GM19372 (cell line): ENCODE data around the gene HMGCS2.
"Not testable (repeated sequence)": the region's sequence is repeated elsewhere in the genome, so short reads cannot be mapped to it uniquely, and the experiment has no call there.

Source experiments
- ATAC-seq: cut with Tn5 transposase; IDR thresholded peaks from one replicate; pipeline ENCODE4 v1.9.1; 2021; ENCODE audit warnings: mild to moderate bottlenecking, low read depth, moderate library complexity; ENCODE audit not compliant: unreplicated experiment

Gene HMGCS2

DNA sequence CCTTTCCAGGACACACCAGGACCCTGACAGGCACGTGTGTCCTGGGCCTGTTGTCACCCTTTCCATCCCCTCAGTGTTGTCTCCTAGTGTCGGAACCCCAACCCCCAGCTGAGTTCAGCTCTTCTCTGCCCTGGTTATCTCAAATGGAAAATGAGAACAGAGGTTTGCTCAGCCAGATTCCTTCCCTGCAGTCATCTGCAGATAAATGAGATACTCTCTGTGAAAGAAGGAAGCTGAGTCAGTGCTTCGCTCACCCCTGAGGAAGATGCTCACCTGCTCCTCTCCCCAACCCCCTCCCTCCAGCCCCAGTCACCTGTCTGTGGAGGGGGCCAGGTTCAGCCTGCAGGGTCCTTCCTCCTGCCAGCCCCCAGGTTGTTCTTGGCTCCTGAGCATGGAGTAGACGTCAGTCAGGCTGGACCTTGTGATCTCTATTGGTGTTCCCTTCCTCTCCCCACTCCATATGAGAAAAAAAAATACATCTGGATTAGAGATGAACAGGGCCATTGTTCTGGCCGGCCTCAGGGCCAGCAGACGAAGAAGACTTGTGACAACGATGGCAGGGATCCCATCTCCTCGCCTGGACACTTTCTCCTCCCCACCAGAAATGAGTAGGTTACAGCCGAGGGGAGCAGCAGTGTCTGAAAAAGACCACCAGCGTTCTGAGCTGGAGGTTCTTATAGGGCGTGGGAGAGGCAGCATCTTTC lies 36.1 kb downstream of the HMGCS2 start:
- no peak for ATAC-seq

DNA sequence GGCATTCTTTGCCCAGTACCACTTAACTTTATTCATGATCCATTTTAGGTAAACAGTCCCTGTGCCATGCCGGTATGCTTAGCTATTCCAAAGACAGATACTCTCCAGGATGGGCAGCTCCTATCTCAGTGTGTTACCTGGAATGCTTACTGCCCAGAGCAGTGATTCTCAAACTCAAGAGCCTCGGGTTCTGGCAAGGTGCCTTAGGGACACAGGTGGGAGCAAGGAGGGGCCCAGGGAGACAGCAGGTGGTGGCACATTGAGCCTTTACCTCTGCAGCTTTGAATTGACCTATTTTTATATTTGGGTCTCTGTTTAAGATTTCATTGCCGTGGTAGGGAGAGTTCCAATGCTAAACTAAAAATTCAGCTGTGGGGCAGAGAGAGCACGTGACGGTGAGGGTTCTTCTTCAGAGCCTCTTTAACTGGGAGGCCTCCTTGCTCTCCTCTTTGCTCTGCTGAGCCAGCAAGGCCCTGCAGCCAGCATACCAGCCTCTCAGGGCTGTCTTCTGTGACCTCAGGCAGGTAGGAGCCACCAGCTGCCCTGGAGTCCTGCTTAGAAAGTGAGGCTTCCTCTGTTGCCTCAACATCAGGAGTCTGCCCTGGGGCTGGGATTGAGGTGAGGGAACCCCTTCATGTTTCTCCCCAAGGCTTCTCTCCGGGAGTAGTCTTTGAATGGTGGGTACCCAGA lies 36.8 kb downstream of the HMGCS2 start:
- ATAC-seq: no peak

DNA sequence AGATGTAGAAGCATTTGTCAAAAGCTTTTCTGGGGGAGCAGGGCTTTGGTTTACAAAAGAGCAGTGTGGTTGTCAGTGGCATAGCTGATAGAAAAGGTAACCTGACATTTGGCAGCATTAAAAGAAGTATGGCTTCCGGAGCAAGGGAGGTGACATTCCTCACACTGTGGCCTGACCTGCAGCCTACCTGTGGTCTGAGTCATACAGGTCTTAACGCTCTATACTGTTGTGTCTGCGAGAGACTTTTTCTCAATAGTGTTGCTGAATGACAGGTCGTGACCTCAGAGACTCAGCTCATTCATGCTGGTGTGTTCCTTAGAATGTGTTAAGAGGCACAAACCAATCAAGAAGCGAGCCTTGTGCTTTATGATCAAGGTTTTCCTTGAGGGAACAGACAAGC lies 37.6 kb downstream of the HMGCS2 start:
- ATAC-seq: no peak

DNA sequence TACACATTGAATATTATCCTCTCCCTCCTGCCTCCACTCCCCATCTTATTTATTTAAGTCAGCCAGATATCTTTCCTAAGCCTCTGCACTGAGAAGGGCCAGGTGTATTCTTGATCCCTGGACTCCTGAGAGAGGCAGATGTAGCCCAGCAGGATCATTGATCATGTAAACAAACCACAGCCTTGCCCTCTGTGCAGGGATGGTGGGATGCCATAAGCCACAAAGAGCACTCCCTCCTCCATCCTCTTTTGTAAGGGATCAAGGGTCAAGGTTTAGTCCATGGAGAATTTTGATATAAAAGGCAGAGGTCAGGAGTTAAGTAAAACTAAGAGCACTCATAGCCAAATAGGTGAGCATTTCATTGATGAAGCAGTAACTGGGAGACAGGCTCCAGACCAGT lies 39.7 kb downstream of the HMGCS2 start:
- ATAC-seq: no peak

DNA sequence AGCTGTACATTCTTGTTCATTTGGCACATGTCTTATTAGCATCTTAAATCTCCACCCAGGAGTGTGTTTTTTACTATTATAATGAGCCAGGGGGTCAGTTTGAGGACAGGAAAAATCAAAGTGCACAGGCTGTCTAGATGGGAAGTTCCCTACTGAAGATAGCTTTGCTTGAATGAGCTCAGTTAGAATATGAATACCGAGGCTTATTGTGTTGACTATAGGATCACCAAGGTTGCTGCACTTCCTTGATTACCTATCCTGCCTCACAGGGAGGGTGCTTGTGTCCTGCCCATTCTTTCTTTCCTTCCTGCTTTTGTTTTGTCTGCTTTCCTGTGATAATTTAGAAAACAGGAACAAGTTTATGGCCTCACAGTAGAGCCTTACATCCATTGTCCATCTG lies 40.7 kb downstream of the HMGCS2 start:
- no peak for ATAC-seq

DNA sequence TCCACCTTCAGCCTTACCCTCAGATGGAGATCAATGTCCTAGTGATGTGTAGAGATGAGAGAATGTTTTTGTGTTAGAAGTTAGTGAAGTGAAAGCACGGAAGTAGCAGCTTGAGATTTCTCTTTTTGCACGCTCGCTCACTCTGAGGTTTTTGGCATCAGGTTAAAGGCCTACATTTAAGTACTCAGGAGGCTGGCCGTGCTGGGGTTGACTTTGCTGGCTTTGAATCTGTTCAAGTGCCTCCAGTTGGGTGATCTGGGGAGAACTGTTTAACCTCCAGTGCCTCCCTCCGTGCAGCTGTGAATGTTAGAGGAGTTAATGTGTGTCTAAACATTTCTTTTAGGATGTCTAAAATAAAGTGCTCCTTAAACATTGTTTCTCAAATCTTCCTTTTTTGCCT lies 43.1 kb downstream of the HMGCS2 start:
- ATAC-seq: no peak

DNA sequence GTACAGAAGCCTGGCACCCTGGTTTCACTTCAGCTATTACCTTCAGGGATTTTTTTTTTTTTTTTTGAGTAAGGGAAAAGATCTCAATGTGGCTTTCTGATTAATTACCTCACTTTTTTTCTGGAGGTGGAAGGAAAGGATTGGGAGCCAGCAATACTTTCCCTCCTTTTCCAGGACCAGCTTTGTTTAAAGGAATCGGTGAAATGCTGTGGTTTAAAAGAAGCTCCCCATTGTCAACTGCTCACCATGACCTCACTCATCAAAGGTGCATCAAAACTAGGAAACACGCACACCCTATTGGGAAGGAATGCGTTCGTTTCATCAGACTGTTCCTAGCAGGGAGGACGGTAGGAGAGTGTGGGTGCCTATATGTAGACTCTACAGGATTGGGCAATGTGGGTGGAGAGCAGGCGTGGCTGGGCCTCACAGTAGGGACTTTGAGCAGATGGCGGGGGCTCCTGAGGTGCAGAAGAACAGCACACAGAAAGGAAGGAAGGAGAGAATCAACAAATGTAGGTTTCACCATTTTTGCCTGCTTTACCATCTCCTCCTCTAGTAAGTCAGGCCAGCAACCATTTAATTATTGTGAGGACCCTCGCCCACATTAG lies 44.0 kb downstream of the HMGCS2 start:
- no peak for ATAC-seq

DNA sequence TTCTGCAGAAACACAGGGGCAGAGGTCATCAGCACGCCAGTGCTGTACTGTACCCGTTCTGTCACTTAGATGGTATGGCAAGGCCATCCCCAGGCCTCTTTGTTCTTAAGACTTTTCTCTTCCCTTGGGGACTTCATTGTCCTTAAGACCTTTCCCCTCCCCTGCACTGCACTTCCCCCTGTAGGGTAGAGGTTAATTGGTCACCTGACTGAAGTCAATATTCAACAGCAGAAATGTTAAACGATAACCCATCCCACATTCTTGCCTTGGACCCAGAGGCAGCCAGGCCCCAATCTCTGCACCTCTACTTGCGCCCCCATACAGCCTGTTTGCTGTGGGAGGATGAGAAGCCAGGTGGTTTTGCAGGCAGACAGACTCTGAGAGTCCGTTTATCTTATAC lies 46.8 kb downstream of the HMGCS2 start:
- ATAC-seq: no peak

DNA sequence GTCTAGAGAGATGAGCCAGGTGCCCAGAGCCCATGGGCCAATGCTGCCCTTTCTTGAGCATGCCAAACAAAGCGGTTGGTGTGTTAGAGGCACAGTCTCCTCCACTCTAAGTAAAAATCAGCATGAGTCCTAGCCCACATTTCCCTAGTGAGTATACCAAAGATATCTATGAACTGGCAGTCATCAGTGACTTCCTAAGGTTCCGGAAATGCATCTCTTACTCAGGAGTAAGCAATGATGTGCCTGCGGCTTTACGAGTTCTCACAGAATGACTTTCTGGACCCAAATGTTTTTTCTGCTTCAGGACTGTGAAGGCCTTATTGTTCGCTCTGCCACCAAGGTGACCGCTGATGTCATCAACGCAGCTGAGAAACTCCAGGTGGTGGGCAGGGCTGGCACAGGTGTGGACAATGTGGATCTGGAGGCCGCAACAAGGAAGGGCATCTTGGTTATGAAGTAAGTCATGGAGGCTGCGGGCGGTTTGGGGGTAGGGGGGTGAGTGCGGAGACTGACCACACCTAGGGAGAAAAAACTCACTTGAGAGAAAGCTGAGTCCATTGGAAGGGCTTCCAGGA lies 47.8 kb downstream of the HMGCS2 start:
- no peak for ATAC-seq

DNA sequence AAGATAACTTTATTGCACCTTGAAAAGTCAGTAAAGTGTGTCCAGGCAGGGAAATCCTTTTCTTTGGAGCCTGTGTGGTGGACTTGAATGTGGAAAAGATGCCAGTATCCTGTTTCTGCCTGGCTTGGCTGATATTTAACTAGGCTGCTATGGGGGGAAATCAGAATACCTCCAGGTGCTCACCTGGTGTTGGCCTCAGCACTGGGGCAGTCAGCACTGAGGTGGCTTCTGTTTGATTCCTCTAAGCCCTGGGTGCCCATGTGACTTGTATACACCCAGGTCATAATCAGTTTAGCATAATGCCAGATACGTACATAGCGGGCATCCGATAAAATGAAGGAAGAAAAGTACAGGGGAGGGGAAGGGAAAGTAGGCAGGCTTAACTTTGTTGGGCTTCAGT lies 49.7 kb downstream of the HMGCS2 start:
- no peak for ATAC-seq

DNA sequence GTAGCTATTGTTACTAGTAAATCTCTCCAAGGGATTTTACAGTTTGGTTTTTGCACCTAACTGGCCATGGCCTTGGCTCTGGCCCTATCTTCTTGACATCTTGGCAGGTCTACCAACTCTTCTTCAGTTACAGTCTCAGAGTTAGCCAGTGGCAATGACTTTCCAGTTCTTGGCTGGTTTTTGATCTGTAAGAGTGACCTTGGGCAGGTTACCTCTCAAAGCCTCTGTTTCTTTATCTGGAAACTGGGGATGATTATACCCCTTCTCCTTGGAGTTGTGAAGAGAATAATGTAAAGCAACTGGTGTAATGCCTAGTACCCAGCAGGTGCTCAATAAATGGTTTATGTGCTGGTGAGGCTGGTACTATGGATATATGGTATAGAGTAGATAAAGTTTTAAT lies 50.3 kb downstream of the HMGCS2 start:
- no peak for ATAC-seq

DNA sequence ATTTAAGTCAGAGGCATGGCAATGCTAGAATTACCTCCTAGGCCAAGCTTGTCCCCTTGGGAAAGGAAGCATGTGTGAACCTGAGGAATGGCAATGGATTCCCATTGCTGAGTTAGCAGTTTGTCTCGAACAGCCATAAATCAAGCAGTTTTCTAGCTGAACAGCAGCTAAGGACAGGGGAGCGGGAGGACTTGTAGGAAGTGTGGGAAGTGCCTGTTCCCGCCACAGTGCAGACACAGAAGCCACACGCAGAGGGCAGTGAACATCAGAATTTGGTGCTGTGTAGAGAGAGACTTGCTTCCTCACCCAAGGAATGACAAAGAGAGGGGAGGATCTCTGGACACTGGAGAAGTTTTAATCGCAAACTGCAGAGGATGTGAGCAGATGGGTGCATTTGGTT lies 53.2 kb downstream of the HMGCS2 start:
- ATAC-seq: no peak

DNA sequence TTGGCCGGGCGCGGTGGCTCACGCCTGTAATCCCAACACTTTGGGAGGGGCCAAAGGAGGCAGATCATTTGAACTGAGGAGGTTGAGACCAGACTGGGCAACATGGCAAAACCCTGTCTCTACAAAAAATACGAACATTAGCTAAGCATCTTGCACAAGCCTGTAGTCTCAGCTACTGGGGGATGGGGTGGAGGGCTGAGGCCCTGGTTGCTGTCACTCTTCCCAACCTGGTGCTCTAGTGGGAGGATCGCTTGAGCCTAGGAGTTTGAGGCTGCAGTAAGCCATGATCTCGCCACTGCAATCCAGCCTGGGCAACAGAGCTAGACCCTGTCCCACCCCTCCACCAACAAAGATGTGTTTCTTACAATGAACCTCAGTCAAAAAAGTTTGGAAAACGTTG lies 54.1 kb downstream of the HMGCS2 start:
- ATAC-seq: no peak

DNA sequence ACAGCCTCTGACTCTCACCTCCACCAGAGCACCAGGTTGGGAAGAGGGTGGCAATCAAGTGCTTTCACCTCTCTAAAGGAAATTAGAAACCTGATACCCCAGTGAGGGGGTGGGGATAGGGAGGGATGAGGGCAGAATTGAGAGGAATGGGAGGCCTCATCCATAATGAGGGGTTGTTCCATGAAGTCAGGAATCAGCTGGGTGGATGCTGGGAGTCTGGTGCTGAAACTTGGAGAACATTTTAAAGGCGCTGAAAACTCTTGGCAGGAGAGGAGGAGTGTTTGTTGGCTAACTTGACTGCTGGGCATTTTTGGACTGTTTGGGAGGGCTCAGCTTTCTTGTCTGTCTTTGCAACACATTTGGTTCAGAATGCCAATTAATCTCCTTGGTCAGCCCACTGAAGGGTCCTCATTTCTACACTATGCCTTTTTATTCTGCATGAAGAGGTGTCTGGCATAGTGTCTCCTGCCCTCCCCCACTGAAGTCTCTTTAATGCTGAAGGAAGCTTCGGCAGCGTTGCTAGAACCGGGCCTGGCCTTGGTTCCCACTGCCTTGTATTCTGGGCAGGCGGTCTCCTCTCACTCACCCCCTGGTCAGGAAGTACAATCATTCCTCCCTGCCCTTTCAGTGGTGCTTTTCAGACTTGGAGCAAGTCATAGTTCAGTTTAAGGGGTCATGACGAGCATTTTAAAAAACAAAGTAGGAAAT lies 54.8 kb downstream of the HMGCS2 start:
- ATAC-seq: no peak

DNA sequence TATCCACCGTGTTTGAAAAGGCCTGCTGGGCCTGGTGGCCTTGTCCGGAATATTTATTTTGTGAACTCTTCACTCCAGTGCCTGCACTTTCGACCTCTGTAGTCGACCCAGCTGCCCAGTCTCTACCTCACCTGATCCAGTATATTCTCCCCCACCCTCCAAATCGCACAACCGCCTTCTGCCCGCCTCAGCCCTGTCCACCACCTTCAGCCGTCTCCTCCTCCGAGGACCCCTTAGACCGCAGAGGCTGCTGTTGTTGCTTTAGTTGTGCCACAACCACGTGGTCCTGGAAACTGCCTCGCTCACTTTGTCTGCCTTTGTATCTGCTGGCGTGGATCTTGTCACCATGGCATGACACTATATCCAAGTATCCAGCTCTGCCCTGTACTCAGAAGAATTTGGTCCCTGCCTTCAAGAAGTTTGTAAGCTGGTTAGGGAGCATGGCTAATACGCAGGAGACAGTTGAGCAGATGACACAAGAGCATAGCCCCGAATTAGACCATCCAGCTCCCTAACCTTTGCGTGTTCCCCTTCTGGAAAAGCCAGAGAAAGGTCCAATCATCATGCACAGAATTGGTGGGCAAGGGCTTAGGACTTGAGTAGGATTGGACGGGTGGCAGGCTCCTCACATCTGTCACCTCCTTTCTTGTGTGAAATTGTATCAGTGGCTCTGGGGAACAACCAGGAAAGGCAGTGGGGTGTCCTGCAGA lies 55.5 kb downstream of the HMGCS2 start:
- no peak for ATAC-seq

DNA sequence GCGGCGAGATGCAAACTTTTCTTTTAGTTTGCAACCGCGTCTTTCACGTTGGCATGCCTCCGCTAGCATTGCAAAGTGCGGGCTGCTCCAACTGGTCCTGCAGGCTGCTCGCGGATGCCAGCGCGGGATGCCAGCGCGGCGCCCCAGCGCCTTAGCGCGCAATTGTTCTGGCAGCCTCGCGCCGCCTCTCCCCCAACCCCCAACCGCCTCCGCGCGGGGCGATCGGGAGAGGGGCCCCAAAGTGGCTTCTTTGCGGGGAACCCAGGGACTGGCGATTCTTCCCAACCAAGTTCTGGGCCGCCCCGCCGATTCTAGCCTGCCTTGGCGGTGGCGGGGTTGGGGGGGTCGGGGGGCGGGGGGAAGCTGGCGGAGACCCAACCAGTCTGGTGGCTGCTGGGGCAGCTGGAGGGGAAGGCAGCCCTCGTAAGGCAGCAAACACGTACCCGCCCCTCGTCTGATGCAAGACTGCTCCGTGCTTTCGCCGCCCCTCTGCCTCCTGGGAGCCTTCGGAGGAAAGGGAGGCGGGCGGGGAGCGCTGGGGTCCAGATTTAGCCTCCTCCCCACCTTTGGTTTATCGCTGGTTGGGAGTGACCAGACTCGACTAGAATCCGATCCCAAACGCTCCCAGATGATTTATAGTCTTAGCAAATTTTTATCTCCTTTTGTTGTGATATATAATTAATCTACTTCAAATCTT lies 56.2 kb downstream of the HMGCS2 start:
- no peak for ATAC-seq

DNA sequence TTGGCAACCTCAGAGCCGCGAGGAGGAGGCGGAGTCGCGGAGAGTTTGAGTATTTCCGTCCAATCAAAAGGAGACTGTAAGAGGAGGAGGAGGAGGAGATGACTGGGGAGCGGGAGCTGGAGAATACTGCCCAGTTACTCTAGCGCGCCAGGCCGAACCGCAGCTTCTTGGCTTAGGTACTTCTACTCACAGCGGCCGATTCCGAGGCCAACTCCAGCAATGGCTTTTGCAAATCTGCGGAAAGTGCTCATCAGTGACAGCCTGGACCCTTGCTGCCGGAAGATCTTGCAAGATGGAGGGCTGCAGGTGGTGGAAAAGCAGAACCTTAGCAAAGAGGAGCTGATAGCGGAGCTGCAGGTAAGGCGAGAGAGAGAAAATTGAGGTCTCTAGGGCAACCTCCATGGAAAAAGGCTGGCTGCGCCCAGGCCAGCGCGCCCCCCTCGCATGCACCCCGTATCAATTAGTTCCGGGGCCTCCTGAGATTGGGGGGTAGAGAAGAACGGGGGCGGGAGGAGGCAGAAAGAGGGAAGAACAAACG lies 56.8 kb downstream of the HMGCS2 start, which contains the start of gene PHGDH:
Gene PHGDH (plus strand): TSS at position 131 of the 538 bp plus-strand sequence. CDS start 89 bp downstream, at position 220.
- no peak for ATAC-seq

DNA sequence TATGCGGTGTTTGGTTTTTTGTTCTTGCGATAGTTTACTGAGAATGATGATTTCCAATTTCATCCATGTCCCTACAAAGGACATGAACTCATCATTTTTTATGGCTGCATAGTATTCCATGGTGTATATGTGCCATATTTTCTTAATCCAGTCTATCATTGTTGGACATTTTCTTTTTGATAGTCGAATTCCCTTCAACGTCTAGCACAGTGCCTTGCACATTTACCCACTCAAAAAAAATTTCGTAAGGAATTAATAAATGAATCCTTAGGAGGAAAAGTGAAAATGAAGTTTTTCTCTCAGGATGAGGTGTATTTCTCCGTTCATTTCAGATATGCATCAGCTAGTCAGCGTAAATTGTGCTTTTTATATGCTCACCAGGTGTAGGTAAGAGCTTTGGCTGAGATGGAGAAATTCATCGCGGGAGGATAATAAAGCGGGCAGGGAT lies 57.3 kb downstream of the HMGCS2 start:
- not testable (repeated sequence) for ATAC-seq

DNA sequence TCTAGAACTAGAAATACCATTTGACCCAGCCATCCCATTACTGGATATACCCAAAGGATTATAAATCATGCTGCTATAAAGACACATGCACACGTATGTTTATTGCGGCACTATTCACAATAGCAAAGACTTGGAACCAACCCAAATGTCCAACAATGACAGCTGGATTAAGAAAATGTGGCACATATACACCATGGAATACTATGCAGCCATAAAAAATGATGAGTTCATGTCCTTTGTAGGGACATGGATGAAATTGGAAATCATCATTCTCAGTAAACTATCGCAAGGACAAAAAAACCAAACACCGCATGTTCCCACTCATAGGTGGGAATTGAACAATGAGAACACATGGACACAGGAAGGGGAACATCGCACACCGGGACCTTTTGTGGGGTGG lies 62.1 kb downstream of the HMGCS2 start:
- ATAC-seq: not testable (repeated sequence)
